ENCODE results near the gene WDPCP. TPM values are rescaled to one million over a fixed set of nuclear protein-coding genes. Genes with fewer than 3 reads are reported as not detected.

WDPCP gene
- total RNA-seq, 1 experiment from 2014 or later: 15.2 TPM

DNA sequence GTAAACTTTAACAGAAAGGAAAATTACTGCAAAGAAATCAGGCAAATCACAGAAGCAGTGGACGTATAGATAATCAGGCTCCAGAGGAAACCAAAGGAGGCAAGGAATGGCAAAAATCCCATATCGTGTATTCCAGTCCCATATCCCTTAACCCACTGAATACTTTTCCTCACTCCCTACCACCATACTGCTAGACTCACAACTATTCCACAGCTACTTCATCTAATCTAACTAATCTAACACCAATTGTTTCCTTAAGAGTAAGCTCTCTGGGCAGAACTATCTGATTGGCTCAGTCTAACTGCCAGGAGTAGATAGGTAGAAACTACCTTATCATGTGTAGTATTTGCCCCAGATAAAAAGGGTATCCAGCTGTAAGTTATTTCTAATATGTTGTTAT is 16.3 kb downstream of the WDPCP start:
- BruUV-seq (replicated peaks): no TSS peak
- Histone ChIP-seq H3K4me3 (no peak overlapping the region), H4K20me1 (ENCODE audit: insufficient read depth) (no peaks in the 10 kb centered on the region), H3K79me2 (ENCODE audit: low read depth) (0 out of 2 replicates have a peak, but pooled peaks cover 6% of the 10 kb centered on the region), H3K9me3 (ENCODE audit: insufficient read depth, low read depth) (peaks cover 15% of the 10 kb centered on the region; the same call in 1 of the 2 replicates), H3K27me3 (ENCODE audit: insufficient read depth, low read depth) (no peaks in the 10 kb centered on the region), H3K9me2 (ENCODE audit: insufficient read depth) (no peaks in the 10 kb centered on the region), H3K4me1 (replicated peaks; ENCODE audit: insufficient read depth) (no peaks in the 10 kb centered on the region), H3K36me3 (ENCODE audit: low read depth) (no peaks in the 10 kb centered on the region), H3K27ac (no peak overlapping the region), H2AFZ (no peak overlapping the region), H3K4me2 (no peak overlapping the region), H3F3A (ENCODE audit: insufficient read depth, low read depth) (no peaks in the 10 kb centered on the region)
- TF ChIP-seq, protein P1, sequence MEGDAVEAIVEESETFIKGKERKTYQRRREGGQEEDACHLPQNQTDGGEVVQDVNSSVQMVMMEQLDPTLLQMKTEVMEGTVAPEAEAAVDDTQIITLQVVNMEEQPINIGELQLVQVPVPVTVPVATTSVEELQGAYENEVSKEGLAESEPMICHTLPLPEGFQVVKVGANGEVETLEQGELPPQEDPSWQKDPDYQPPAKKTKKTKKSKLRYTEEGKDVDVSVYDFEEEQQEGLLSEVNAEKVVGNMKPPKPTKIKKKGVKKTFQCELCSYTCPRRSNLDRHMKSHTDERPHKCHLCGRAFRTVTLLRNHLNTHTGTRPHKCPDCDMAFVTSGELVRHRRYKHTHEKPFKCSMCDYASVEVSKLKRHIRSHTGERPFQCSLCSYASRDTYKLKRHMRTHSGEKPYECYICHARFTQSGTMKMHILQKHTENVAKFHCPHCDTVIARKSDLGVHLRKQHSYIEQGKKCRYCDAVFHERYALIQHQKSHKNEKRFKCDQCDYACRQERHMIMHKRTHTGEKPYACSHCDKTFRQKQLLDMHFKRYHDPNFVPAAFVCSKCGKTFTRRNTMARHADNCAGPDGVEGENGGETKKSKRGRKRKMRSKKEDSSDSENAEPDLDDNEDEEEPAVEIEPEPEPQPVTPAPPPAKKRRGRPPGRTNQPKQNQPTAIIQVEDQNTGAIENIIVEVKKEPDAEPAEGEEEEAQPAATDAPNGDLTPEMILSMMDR (conservative IDR thresholded peaks at IDR 0.05): no peak
- TF ChIP-seq EZH2 (IDR thresholded peaks at IDR 0.05; ENCODE audit: low read depth): no peak
- CTCF ChIA-PET: no interaction called here
- POLR2A ChIA-PET (ENCODE audit: unreplicated experiment): no interaction called here
- DNase-seq: no peak
- intact Hi-C loops (cut with micrococcal nuclease; ENCODE audit: unreplicated experiment): no loop called here

DNA sequence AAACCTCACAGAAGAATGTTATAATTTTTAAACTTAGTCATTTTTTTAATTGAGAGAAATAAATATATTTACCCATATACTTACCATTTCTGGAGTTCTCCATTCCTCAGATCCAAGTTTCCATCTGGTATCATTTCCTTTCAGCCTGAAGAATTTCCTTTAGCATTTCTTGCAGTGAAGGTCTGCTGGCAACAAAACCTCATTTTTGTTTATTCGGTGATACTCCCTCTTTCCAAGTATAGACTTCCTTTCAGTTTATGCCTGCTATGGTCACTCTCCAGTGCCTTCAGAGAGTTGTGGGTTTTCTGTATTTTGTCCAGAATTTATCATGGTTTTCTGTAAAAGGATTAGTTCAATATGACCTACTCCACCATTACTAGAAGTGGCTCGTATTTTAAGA is 17.0 kb downstream of the WDPCP start:
- CTCF ChIA-PET: no interaction called here
- H3K27me3 ChIP-seq (ENCODE audit: insufficient read depth, low read depth): no peaks in the 10 kb centered on the region
- DNase-seq: no peak
- no peaks in the 10 kb centered on the region for H3F3A ChIP-seq (ENCODE audit: insufficient read depth, low read depth)
- no peaks in the 10 kb centered on the region for H3K36me3 ChIP-seq (ENCODE audit: low read depth)
- peaks cover 19% of the 10 kb centered on the region; the same call in 1 of the 2 replicates for H3K9me3 ChIP-seq (ENCODE audit: insufficient read depth, low read depth)
- no peaks in the 10 kb centered on the region for H3K9me2 ChIP-seq (ENCODE audit: insufficient read depth)
- no peaks in the 10 kb centered on the region for H4K20me1 ChIP-seq (ENCODE audit: insufficient read depth)
- H3K79me2 ChIP-seq (ENCODE audit: low read depth): 0 out of 2 replicates have a peak, but pooled peaks cover 6% of the 10 kb centered on the region
- no peak overlapping the region for H3K27ac ChIP-seq
- no peaks in the 10 kb centered on the region for H3K4me1 ChIP-seq (replicated peaks; ENCODE audit: insufficient read depth)
- H3K4me3 ChIP-seq: no peak overlapping the region
- no peak for TF ChIP-seq EZH2 (IDR thresholded peaks at IDR 0.05; ENCODE audit: low read depth)
- TF ChIP-seq, protein P1 (conservative IDR thresholded peaks at IDR 0.05): no peak
- POLR2A ChIA-PET (ENCODE audit: unreplicated experiment): no interaction called here
- intact Hi-C loops (cut with micrococcal nuclease; ENCODE audit: unreplicated experiment): no loop called here
- H2AFZ ChIP-seq: no peak overlapping the region
- no peak overlapping the region for H3K4me2 ChIP-seq
- BruUV-seq (replicated peaks): no TSS peak

DNA sequence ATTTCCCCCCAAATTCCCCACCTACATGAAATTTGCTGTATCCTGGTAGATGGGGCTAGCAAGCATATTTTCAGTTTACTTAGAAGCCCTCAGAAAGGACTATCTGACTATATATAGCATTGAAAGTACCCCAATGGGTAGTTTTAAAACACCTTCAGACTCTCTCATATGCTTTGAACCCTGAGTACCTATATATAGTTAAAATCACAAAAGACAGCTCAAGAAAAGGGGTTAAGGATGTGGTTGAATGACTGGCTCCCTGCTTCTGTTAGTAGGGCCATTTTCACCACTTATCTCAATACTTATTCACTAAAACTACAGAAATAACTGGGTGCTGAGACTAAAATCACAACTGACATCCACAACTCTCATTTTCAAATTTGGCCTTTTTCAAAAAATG is 18.5 kb downstream of the WDPCP start:
- Histone ChIP-seq H3K9me2 (ENCODE audit: insufficient read depth) (no peaks in the 10 kb centered on the region), H3K4me2 (no peak overlapping the region), H3K4me3 (no peak overlapping the region), H3K4me1 (replicated peaks; ENCODE audit: insufficient read depth) (no peaks in the 10 kb centered on the region), H3K79me2 (ENCODE audit: low read depth) (0 out of 2 replicates have a peak, but pooled peaks cover 4% of the 10 kb centered on the region), H2AFZ (no peak overlapping the region), H3K9me3 (ENCODE audit: insufficient read depth, low read depth) (peaks cover 19% of the 10 kb centered on the region; the same call in 1 of the 2 replicates), H4K20me1 (ENCODE audit: insufficient read depth) (no peaks in the 10 kb centered on the region), H3K27ac (no peak overlapping the region), H3K27me3 (ENCODE audit: insufficient read depth, low read depth) (no peaks in the 10 kb centered on the region), H3F3A (ENCODE audit: insufficient read depth, low read depth) (no peaks in the 10 kb centered on the region), H3K36me3 (ENCODE audit: low read depth) (no peaks in the 10 kb centered on the region)
- no peak for DNase-seq
- intact Hi-C loops (cut with micrococcal nuclease; ENCODE audit: unreplicated experiment): loop anchor here (10.0 kb wide), 1 partner anchor 135 kb away; no protein-coding TSS in a partner anchor
- BruUV-seq (replicated peaks): no TSS peak
- POLR2A ChIA-PET (ENCODE audit: unreplicated experiment): no interaction called here
- no peak for TF ChIP-seq EZH2 (IDR thresholded peaks at IDR 0.05; ENCODE audit: low read depth)
- TF ChIP-seq, protein P1 (conservative IDR thresholded peaks at IDR 0.05): no peak
- CTCF ChIA-PET: no interaction called here
